ENCODE results near the gene FABP3.

The FABP3 gene

GRCh38 chr1:31372751-31373055, 173 bp downstream of the FABP3 start:
- no peak overlapping the region for H3K4me3 ChIP-seq (ENCODE audit: low read depth, low read length)
- TF ChIP-seq CTCF (IDR thresholded peaks at IDR 0.05; ENCODE audit: control insufficient read depth, extremely low read depth, insufficient read depth) = no peak
- no peak for DNase-seq (ENCODE audit: low read depth)

- no peak overlapping the region for H3K4me3 ChIP-seq (ENCODE audit: low read depth, low read length)
- TF ChIP-seq CTCF (IDR thresholded peaks at IDR 0.05; ENCODE audit: control insufficient read depth, extremely low read depth, insufficient read depth) = no peak
- no peak for DNase-seq (ENCODE audit: low read depth)
Measured at GRCh38 chr1:31372051-31372450, 825 bp downstream of the FABP3 start.

DNA sequence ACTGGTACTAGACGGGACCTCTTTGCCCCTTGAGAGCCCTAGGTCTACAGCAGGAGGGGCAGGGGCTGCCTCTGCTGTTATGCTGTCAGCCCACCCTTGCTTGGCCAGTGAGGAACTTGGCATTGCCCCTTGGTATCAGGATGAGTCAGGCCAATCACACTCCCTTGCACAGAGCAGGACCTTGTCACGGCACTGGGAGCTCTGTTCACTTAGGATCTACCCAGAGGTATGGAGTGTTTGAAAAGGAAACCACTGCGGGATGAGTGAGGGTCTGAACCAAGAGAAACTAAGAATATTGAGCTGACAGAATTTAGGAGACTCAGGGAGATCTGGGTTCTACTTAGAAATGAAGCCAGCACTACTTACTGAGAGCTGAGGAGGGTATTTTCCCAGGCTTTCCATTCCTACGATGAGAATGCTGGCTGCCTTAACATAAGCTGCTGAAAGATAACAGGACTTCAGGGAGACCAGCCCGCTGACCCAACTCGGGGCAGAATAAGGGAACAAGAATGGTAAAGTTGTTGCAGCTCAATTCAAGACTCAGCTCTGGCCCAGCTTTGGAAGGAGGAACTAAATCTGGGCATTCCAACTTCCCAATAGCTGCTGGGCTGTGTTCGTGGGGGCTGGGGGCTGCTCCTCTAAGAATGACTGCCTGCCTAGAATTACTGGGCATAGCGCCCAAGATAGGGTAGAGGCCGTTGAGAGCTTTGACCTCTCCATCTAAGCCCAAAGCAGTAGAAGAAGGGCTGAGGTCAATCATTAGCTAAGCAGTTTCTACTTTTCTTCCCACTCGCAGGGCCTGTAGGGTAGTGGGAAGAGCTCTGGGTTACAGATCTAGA, 1.5 kb downstream of the FABP3 start:
- no peak overlapping the region for H3K4me3 ChIP-seq (ENCODE audit: low read depth, low read length)
- no peak for DNase-seq (ENCODE audit: low read depth)
- no peak for TF ChIP-seq CTCF (IDR thresholded peaks at IDR 0.05; ENCODE audit: control insufficient read depth, extremely low read depth, insufficient read depth)

DNA sequence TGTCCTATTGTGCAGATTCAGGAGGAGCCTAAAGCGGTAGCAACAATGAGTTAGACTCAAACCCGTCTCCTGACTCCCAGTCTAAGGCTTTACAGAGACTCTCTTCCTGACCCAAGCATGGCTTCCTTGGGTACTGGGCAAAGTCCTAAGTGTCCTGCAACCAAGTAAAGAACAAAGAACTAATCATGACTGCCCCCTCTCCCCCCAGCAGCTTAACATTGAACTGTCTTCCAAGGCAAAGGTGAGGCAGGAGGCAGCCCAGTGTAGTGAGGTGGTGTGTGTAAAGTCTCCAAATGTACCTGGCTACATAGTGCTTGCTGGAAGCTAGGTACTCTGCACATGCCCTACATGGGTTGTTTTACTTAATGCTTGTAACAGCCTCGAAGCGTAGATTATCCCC, 2.3 kb downstream of the FABP3 start:
- DNase-seq (ENCODE audit: low read depth) = no peak
- H3K4me3 ChIP-seq (ENCODE audit: low read depth, low read length) = no peak overlapping the region
- no peak for TF ChIP-seq CTCF (IDR thresholded peaks at IDR 0.05; ENCODE audit: control insufficient read depth, extremely low read depth, insufficient read depth)

- H3K4me3 ChIP-seq (ENCODE audit: low read depth, low read length) = no peak overlapping the region
- no peak for DNase-seq (ENCODE audit: low read depth)
- no peak for TF ChIP-seq CTCF (IDR thresholded peaks at IDR 0.05; ENCODE audit: control insufficient read depth, extremely low read depth, insufficient read depth)
Measured at GRCh38 chr1:31370021-31370420, 2.9 kb downstream of the FABP3 start.

DNA sequence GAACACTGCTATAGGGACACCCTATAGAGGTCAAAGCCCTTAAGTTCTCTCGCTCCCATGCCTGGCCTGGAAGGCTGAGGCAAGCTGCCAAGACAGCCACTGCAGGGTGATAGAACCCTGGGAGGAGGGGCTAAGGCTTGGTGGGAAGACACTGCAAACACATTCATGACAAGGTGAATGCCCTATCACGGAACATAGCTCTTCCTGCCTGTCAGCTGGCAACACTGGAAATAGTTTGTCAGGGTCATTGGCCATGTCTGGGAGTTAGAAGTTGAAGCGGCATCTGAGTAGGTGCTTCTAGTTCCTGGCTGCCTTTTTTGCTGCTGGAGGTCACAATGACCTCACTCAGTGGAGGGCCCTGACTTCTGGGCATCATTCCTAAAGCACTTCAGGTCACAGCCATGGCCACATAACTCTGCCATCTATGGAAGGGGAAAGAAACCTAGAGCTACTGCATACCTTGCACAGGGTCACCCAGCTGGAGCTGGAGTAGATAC, 4.2 kb downstream of the FABP3 start:
- no peak for TF ChIP-seq CTCF (IDR thresholded peaks at IDR 0.05; ENCODE audit: control insufficient read depth, extremely low read depth, insufficient read depth)
- DNase-seq (ENCODE audit: low read depth) = no peak
- no peak overlapping the region for H3K4me3 ChIP-seq (ENCODE audit: low read depth, low read length)

GRCh38 chr1:31366796-31367195, 6.1 kb downstream of the FABP3 start:
- H3K4me3 ChIP-seq (ENCODE audit: low read depth, low read length) = no peak overlapping the region
- no peak for DNase-seq (ENCODE audit: low read depth)
- TF ChIP-seq CTCF (IDR thresholded peaks at IDR 0.05; ENCODE audit: control insufficient read depth, extremely low read depth, insufficient read depth) = no peak
